Mammary epithelial cell (primary cell): Measurements from ENCODE around the gene TMEM140.

ENCODE experiments used
- EZH2 ChIP-seq: IDR thresholded peaks from 2 replicates; pipeline ENCODE4 v1.6.1; 2012; ENCODE audit warnings: low read length, inconsistent platforms, borderline replicate concordance
- TF ChIP-seq, protein P1 (sequence below), 2 donors: IDR thresholded peaks in 1 of 2; conservative IDR thresholded peaks in 1 of 2; 2 replicates each; pipeline ENCODE4 v1.5.1; 2011 to 2012; ENCODE audit warnings: inconsistent platforms in 2 of 2, low read length in 2 of 2, mild to moderate bottlenecking in 2 of 2, control low read depth in 1 of 2, low read depth in 1 of 2; ENCODE audit not compliant: insufficient read depth in 1 of 2; ENCODE audit errors: extremely low read depth in 1 of 2

DNA sequence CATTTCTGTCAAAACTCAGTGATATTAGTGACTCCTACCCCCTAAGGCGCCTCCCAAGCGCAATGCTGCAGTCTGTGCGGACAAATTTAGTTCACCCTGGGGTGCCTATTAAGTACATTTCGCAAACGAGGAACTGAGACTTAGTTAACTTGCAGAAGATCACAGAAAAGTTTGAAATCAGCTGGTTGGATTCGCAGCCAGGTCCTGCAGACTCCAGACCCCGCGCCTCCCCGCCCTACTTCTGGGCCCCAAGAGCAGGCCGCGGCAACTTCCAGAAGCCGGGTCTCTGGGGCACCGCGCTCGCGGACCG lies 22.0 kb downstream of the TMEM140 start:
- TF ChIP-seq, protein P1, sequence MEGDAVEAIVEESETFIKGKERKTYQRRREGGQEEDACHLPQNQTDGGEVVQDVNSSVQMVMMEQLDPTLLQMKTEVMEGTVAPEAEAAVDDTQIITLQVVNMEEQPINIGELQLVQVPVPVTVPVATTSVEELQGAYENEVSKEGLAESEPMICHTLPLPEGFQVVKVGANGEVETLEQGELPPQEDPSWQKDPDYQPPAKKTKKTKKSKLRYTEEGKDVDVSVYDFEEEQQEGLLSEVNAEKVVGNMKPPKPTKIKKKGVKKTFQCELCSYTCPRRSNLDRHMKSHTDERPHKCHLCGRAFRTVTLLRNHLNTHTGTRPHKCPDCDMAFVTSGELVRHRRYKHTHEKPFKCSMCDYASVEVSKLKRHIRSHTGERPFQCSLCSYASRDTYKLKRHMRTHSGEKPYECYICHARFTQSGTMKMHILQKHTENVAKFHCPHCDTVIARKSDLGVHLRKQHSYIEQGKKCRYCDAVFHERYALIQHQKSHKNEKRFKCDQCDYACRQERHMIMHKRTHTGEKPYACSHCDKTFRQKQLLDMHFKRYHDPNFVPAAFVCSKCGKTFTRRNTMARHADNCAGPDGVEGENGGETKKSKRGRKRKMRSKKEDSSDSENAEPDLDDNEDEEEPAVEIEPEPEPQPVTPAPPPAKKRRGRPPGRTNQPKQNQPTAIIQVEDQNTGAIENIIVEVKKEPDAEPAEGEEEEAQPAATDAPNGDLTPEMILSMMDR (conservative IDR thresholded peaks at IDR 0.05 in 1 of 2, IDR thresholded peaks at IDR 0.05 in 1 of 2; ENCODE audit: extremely low read depth in 1 of 2, insufficient read depth in 1 of 2, low read depth in 1 of 2, low read length in 2 of 2), result no peak
- TF ChIP-seq EZH2, result no peak
